GM12874 (cell line): ENCODE measurements around the gene DNMBP.

Source experiments
- CTCF ChIP-seq: IDR thresholded peaks from 2 replicates; pipeline ENCODE4 v1.5.1; 2011; ENCODE audit warnings: low read depth, mild to moderate bottlenecking, control low read depth, low read length, moderate library complexity; ENCODE audit not compliant: insufficient read depth

Gene DNMBP

DNA sequence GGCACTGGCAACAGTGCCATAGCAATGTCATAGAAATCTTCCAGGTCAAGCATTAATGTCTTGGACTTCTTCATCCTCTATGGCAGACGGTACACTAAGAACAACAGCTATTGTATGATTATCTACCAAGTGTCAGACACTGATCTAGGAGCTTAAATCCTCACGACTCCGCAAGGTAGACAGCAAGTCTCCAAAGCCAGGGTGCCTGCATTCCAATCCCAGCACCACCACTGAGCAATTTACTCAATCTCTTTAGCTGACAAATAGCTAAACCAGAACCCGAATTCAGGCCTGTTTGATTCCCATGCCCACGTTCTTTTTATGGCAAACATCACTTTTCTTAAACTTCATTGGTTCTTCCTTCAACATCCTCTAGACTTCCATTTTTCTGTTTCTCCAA lies 31.8 kb downstream of the DNMBP start:
- no peak for TF ChIP-seq CTCF

DNA sequence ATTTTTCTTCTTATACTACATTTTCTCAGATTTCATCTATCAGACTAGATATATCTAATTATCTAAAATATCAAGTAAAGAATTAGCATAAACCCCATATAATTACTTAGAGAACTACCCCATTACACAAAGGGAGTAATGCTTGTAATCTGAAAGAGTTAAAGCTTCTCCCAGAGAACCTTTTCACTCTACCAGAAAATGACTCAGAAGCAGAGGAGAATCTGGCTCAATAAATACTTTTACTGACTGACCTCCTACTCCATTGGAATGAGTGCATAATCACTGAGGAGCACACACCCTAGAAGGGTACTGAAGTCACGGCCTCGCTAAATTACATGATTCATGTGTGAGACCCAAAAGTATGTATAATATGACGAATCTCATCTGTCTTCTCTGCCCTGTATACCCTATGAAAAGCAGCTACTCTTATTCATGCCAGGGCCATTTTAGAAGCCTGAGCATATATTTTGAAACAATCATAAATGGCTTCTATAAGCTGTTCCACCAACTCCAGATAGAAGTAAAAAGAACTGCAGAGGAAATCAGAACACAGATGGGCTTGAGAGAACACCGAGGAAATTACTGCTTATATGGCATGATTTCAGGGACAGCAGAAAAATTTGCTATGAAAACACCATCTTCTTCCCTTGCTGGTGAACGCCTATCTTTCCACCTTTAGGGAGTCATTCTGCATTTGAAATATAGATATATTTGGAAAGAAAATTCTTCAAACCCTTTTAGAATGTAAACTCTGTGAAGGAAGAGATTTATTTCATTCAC lies 32.7 kb downstream of the DNMBP start:
- TF ChIP-seq CTCF = no peak

DNA sequence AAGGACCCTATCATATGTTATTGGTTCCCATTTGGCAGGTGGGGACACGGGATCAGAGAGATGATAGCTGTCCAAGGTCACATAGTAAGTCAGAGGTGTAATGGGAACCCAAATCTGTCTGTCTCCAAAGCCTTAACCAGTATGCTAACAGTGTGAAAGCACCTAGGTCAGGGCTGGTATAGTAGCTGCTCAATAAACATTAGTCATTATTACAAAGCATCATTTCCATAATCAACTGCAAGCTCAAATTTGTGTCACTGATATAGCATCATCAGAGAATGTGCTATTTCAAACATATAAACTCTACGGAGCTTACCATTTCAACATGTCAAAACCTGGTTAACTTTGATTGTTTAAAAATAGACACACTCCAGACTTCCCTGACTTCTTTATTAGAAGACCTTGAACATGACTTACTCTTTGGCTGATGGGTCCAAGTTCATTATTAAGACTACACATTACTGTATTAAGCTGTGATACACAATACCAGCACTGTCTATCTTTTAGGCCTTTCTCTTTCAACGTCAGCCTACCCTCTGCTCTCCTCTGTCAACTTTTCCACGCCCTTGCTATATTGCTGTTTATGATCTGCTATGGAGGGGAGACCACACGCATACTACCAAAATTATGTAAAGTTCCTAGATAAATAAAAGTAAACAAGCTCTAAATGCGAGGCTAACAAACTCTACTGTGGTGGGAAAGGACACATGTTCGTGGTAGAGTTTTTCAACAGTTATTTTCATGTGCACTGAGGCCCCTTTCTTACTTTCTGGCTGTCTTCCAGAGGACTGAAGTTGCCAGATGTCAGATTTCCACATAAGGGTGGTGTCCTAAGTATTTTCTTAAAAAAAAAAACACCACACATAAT lies 33.6 kb downstream of the DNMBP start:
- TF ChIP-seq CTCF = no peak

- TF ChIP-seq CTCF = no peak
These were observed 34.5 kb downstream of the DNMBP start for GRCh38 chr10:99975106-99975829.

GRCh38 chr10:99973190-99973589 lies 36.6 kb downstream of the DNMBP start:
- TF ChIP-seq CTCF = peak; percentile 19; the same call in 1 of the 2 replicates

- no peak for TF ChIP-seq CTCF
These were observed 41.8 kb downstream of the DNMBP start for GRCh38 chr10:99967961-99968360.

DNA sequence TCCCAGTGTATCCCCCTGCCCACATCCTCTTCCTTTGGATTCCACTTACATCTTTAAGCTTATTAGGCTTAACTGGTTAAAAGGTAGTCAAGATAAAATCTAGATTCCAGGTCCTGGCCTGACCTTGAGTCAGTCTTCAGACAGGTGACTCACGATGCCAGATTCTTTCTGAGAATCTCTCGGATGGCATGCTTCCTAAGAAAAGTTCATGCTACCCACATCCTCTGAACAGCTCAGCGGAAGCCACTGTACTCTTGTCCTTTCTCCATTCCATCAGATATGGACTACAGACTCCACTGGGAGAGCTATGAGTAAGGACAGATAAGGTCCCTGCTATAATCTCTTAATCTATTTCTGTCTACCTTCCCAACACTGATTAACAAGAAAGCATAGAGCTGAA lies 43.4 kb downstream of the DNMBP start:
- no peak for TF ChIP-seq CTCF
